Mucosa of descending colon (tissue), 3 donors: ENCODE results near the gene PRKACA. TPM values are rescaled to one million over a fixed set of nuclear protein-coding genes. Genes with fewer than 3 reads are reported as not detected.

Source experiments
- ATAC-seq: fragments of 200-7000 bp; cut with Tn5 transposase; one replicate; pipeline ENCODE4 v1.9.1; 2020; ENCODE audit warnings: mild to moderate bottlenecking, moderate library complexity
- DNase-seq, 3 donors: peaks; one replicate each; pipeline ENCODE4 v3.0.0-alpha.2; 2020
- H3K36me3 ChIP-seq: fragments of 200-600 bp; one replicate; pipeline ENCODE4 v1.8.0; 2021; ENCODE audit warnings: low read depth, mild to moderate bottlenecking
- H3K4me1 ChIP-seq: fragments of 200-600 bp; one replicate; pipeline ENCODE4 v1.8.0; 2021; ENCODE audit warnings: low read depth, mild to moderate bottlenecking
- H3K4me3 ChIP-seq: fragments of 200-600 bp; one replicate; pipeline ENCODE4 v1.8.0; 2021; ENCODE audit warnings: mild to moderate bottlenecking
- H3K9me3 ChIP-seq: fragments of 200-600 bp; one replicate; pipeline ENCODE4 v1.8.0; 2021; ENCODE audit warnings: mild to moderate bottlenecking
- CTCF ChIP-seq: fragments of 200-600 bp; IDR thresholded peaks from one replicate; pipeline ENCODE4 v1.8.0; 2022; ENCODE audit warnings: antibody characterized with exemption, mild to moderate bottlenecking
- intact Hi-C, 2 donors: fragments of 100-400 bp; cut with DNase I in 1 of 2; cut with micrococcal nuclease in 1 of 2; formaldehyde crosslinking; loops; one replicate each; pipeline versions ENCODE4 v1.11.0 to v1.11.1; 2022; cut with DNase I, micrococcal nuclease
- total RNA-seq, 3 donors: library from RNA; stranded (reverse); fragmentation: NEBNext Ultra II Directional in 2 of 3; extraction: Animal tissue kit (Norgen Biotek cat#: 25700) in 2 of 3; gene quantifications; one replicate each; pipeline versions ENCODE4 v1.2.1 to v1.2.4, GENCODE V29; 2021 to 2023
- donor health status: DM: no; HTN: no; CAD: no; lungs with moderate emphysema.
- donor health status: DM: no; HTN: no; CAD: no.
- donor health status: DM: no; HTN: yes; CAD: no.

PRKACA gene
- total RNA-seq, 3 donors from 2014 or later = 75.4 to 100 (median 89.1) TPM

DNA sequence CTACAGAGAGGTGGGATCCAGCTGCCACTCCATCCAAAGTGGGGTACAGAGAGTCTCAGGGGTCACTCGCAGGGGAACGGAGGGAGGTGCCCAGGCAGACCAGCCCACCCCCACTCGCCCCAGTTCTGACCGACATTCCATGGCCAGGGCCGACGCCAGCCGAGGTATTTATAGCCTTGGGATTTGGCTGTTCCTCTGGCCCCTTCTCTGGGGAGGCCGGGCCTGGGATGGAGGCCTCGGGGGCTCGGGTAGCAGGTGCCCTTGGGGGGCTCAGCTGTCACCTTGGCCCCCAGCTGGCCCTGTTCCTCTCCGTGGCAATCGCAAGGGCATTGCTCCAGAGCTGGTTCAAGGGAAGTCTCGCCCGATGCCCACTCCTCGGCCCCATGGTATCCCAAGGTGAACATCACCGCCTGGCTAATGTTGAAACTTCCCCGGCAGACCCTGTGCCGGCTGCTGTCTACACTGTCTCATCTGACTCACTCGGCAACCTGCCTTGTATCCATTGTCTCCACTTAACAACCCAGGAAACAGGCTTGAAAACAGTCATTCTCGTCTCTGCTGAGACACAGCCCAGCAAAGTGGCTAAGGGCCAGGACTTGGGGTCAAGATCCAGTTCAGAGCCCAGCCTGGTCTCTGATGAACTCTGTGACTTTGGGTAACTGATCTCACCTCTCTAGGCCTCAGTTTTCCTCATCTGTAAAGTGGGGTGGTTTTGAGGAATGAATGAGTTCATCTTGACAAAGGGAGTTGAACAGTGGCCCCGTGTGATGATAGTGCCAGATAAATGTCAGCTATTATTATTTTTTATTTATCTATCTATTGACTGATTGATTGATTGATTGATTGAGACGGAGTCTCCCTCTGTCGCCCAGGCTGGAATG, 9.7 kb downstream of the PRKACA start:
- TF ChIP-seq CTCF = no peak
- Histone ChIP-seq H3K4me3 (no peak overlapping the region), H3K36me3 (no peaks in the 10 kb centered on the region), H3K4me1 (peaks cover 24% of the 10 kb centered on the region), H3K9me3 (no peaks in the 10 kb centered on the region)
- ATAC-seq = peak; percentile 35
- no peak for DNase-seq
- intact Hi-C loops = no loop called here

DNA sequence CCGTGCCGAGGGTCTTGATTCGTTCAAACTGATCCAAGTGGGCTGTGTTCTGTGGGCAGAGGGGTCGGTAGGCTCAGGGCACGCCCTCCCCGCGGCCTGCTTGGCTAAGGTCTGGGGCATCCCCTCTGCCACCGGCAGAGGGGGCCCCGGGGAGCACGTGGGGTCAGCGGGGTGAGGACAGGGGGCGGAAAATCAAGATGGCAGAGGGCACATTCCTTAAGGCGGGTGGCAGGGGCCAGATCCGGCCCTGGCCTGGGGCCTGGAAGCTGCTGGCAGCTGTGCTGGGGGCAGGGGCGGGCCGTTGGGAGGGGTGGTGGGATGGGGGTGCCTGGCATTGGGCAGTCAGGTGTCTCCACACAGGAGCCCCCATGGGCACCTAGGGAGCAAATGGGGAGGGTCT, 10.7 kb downstream of the PRKACA start:
- intact Hi-C loops = no loop called here
- Histone ChIP-seq H3K4me3 (no peak overlapping the region), H3K36me3 (no peaks in the 10 kb centered on the region), H3K4me1 (peaks cover 17% of the 10 kb centered on the region), H3K9me3 (no peaks in the 10 kb centered on the region)
- TF ChIP-seq CTCF = no peak
- DNase-seq = no peak
- no peak for ATAC-seq

DNA sequence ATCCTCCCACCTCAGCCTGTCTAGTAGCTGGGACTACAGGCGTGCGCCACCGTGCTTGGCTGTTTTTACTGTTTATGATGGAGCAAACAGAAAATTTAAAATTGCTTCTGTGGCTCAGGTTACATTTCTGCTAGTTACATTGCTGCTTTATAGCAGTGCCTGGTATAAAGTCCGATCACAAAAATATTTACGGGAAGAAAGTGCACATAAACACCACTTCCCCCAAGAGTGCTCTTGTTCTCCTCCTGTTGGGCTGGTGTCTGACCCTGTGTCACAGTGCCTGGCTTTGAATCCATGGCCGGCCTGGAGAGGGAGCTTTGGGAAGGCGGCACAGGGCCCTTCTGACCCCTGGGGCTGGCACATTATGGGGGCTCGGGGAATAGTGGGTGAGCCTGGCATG, 11.9 kb downstream of the PRKACA start:
- H3K4me3 ChIP-seq = no peak overlapping the region
- DNase-seq (no peak), ATAC-seq (peak; percentile 90)
- H3K36me3 ChIP-seq = no peaks in the 10 kb centered on the region
- H3K4me1 ChIP-seq = peaks cover 17% of the 10 kb centered on the region
- intact Hi-C loops = no loop called here
- no peaks in the 10 kb centered on the region for H3K9me3 ChIP-seq
- no peak for TF ChIP-seq CTCF

- Histone ChIP-seq H3K4me3 (no peak overlapping the region), H3K9me3 (no peaks in the 10 kb centered on the region), H3K4me1 (peaks cover 17% of the 10 kb centered on the region), H3K36me3 (no peaks in the 10 kb centered on the region)
- DNase-seq (no peak), ATAC-seq (no peak)
- intact Hi-C loops = no loop called here
- TF ChIP-seq CTCF = no peak
Measured at GRCh38 chr19:14103310-14103709, 14.3 kb downstream of the PRKACA start.

- no peak for TF ChIP-seq CTCF
- no peak for DNase-seq
- intact Hi-C loops = no loop called here
- ATAC-seq = no peak
- Histone ChIP-seq H3K9me3 (no peaks in the 10 kb centered on the region), H3K4me3 (no peak overlapping the region), H3K36me3 (no peaks in the 10 kb centered on the region), H3K4me1 (peaks cover 14% of the 10 kb centered on the region)
Measured at GRCh38 chr19:14102756-14103155, 14.8 kb downstream of the PRKACA start.
